ENCODE data around the gene SPTBN4. TPM values are rescaled to one million over a fixed set of nuclear protein-coding genes. Genes with fewer than 3 reads are reported as not detected.

The SPTBN4 gene
- total and polyA plus RNA-seq, 10 of the 15 experiments (the other 5 are each of a cell fraction or from before 2014, with no cell fraction given), result 0.04 to 1.1 (median 0.34) TPM; not detected in 1

- TF ChIP-seq NKRF (conservative IDR thresholded peaks at IDR 0.05) (peak; percentile 91), CTCF (IDR thresholded peaks at IDR 0.05 in 2 of 3, conservative IDR thresholded peaks at IDR 0.05 in 1 of 3; ENCODE audit: control insufficient read depth in 2 of 3, extremely low read depth in 1 of 3, insufficient read depth in 1 of 3, low read depth in 3 of 3, low read length in 3 of 3) (peak; percentile 53 to 89 (median 58)), BHLHE40 (IDR thresholded peaks at IDR 0.05; ENCODE audit: borderline replicate concordance in 1 of 2, low read depth in 2 of 2, low read length in 1 of 2) (peak; percentile 60 to 79; a peak in 2 of 4 replicates), ZNF24 (IDR thresholded peaks at IDR 0.05) (no peak), CBX3 (IDR thresholded peaks at IDR 0.05; ENCODE audit: borderline replicate concordance, low read depth) (no peak), NRF1 (conservative IDR thresholded peaks at IDR 0.05; ENCODE audit: low read depth, low read length) (peak; percentile 90), ASH2L (IDR thresholded peaks at IDR 0.05; ENCODE audit: borderline replicate concordance, low read depth) (0 out of 2 replicates have a peak, but pooled peaks have one; percentile 54), HDAC6 (IDR thresholded peaks at IDR 0.05; ENCODE audit: unreplicated experiment) (peak; percentile 52), RCOR1 (conservative IDR thresholded peaks at IDR 0.05; ENCODE audit: low read depth, low read length) (no peak), E2F8 (IDR thresholded peaks at IDR 0.05; ENCODE audit: low read depth, partially characterized antibody) (no peak), POLR2AphosphoS2 (IDR thresholded peaks at IDR 0.05; ENCODE audit: low read depth, low read length) (peak; percentile 96), SP1 (IDR thresholded peaks at IDR 0.05; ENCODE audit: low read depth, low read length) (peak; percentile 90), NR2C2 (IDR thresholded peaks at IDR 0.05; ENCODE audit: borderline replicate concordance, control insufficient read depth, insufficient read length, low read depth) (no peak), CBX5 (IDR thresholded peaks at IDR 0.05; ENCODE audit: low read depth) (peak; percentile 68; the same call in 1 of the 2 replicates), CHD1 (IDR thresholded peaks at IDR 0.05; ENCODE audit: low read depth, low read length) (no peak), SMAD1 (IDR thresholded peaks at IDR 0.05; ENCODE audit: low read depth, partially characterized antibody) (peak; percentile 48), E2F4 (IDR thresholded peaks at IDR 0.05; ENCODE audit: low read depth, low read length) (no peak), YBX1 (IDR thresholded peaks at IDR 0.05) (no peak), DPF2 (IDR thresholded peaks at IDR 0.05) (peak; percentile 80), IKZF2 (IDR thresholded peaks at IDR 0.05) (peak; percentile 39 to 61; a peak in 2 of 4 replicates), SIX5 (IDR thresholded peaks at IDR 0.05; ENCODE audit: low read depth, low read length, severe bottlenecking) (no peak)
Measured at GRCh38 chr19:40425450-40426287, 41.1 kb upstream of the SPTBN4 start, which contains the start of gene SERTAD1 (continued).
